ENCODE results near the gene VWA8.

GRCh38 chr13:41561170-41561569, 399.7 kb downstream of the VWA8 start:
- no peak for TF ChIP-seq CTCF (IDR thresholded peaks at IDR 0.05; ENCODE audit: low read depth, low read length)
- no peak for TF ChIP-seq POLR2A (IDR thresholded peaks at IDR 0.05; ENCODE audit: extremely low read depth, insufficient read length)
- no peak for TF ChIP-seq MAX (IDR thresholded peaks at IDR 0.05; ENCODE audit: low read depth, low read length)
- TF ChIP-seq MYC (IDR thresholded peaks at IDR 0.05; ENCODE audit: low read depth, low read length): no peak

Data from NB4 (cell line).